GM18508 (cell line): ENCODE measurements around the gene PUM1.

ENCODE experiments used
- ATAC-seq: cut with Tn5 transposase; IDR thresholded peaks from one replicate; pipeline ENCODE4 v1.9.1; 2021; ENCODE audit warnings: moderate number of reproducible peaks; ENCODE audit not compliant: insufficient read depth, unreplicated experiment

PUM1 gene

GRCh38 chr1:30882678-30883388, 182.7 kb downstream of the PUM1 start:
- no peak for ATAC-seq
